Activated T-helper 17 cell treated with anti-CD3 and anti-CD28 coated beads, Interleukin-2, amount 50 U/mL, for 72 hours (primary cell): Measurements from ENCODE around the gene GPR65. TPM values are rescaled to one million over a fixed set of nuclear protein-coding genes. Genes with fewer than 3 reads are reported as not detected.

Experiments
- ATAC-seq: fragments of 150-1000 bp; cut with Tn5 transposase; replicated peaks from 2 replicates; pipeline ENCODE4 v1.10.0; 2021; ENCODE audit warnings: mild to moderate bottlenecking, moderate library complexity
- H3K27ac Mint-ChIP-seq: one replicate; pipeline ENCODE4 v1.8.0; 2022; ENCODE audit warnings: mixed read lengths
- H3K27me3 Mint-ChIP-seq: one replicate; pipeline ENCODE4 v1.8.0; 2022; ENCODE audit warnings: mixed read lengths
- H3K36me3 Mint-ChIP-seq: one replicate; pipeline ENCODE4 v1.8.0; 2022; ENCODE audit warnings: low read depth, mild to moderate bottlenecking, mixed read lengths
- H3K4me1 Mint-ChIP-seq: one replicate; pipeline ENCODE4 v1.8.0; 2022; ENCODE audit warnings: mixed read lengths
- H3K4me3 Mint-ChIP-seq: one replicate; pipeline ENCODE4 v1.8.0; 2022; ENCODE audit warnings: mild to moderate bottlenecking, mixed read lengths
- H3K9me3 Mint-ChIP-seq: one replicate; pipeline ENCODE4 v1.8.0; 2022; ENCODE audit warnings: mixed read lengths
- total RNA-seq, 2 donors: library from RNA; stranded (reverse); gene quantifications; one replicate each; pipeline ENCODE4 v1.2.3, GENCODE V29; 2022

Gene GPR65, protein sequence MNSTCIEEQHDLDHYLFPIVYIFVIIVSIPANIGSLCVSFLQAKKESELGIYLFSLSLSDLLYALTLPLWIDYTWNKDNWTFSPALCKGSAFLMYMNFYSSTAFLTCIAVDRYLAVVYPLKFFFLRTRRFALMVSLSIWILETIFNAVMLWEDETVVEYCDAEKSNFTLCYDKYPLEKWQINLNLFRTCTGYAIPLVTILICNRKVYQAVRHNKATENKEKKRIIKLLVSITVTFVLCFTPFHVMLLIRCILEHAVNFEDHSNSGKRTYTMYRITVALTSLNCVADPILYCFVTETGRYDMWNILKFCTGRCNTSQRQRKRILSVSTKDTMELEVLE
- 10 to 100 TPM; 15.0 to 33.9 TPM for total RNA-seq

DNA sequence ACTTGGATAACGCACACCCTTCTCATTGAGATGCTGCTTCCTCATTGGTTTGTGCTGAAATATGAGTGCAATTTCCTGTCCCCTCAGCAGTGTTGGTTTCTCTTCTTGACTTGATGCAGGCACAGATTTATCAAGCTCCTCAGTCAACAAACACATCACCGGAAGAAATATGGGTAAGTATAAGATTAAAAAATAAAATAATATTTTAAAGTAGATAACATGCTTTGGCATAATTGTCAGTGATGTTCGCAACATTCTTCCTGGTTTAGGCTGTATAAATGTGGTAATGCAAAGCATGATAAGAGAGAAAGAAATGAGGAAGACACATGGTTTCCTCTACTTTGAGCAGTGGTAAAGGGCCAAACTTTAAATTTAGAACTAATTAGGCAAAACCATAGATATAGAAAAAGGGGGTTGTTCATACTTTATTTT is at the start of gene GPR65:
TSS of gene GPR65 (plus strand) at position 86 of the 432 bp plus-strand sequence. CDS start 5,713 bp downstream, outside the sequence.
- Mint-ChIP-seq H3K36me3 (peaks cover 43% of the 10 kb centered on the region), H3K4me3 (peak within 1 kb of the TSS; percentile 89), H3K27me3 (no peaks in the 10 kb centered on the region), H3K9me3 (peaks cover 5% of the 10 kb centered on the region), H3K27ac (peak within 1 kb of the TSS; percentile 91), H3K4me1 (peaks cover 39% of the 10 kb centered on the region)
- ATAC-seq = peak; percentile 49

DNA sequence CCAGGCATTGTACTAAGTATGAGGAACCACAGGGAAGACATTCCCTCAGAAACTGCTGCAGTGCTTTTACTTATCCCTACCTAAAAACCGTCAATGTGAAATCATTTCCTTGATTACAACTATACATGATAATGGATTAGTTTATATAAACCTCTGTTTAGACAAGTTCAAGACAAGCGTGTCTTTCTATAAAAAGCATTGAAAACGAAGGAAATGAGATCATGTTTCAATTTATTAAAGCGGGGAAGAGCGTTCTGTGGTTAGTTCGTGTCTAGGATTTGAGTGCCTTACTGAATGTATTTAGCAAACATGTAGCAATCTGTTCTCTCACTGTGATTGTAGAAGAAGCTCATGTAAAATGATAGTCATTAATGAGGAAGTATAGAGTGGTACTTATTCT is 49.4 kb upstream of the GPR65 start:
- H3K36me3 Mint-ChIP-seq = peaks cover 52% of the 10 kb centered on the region

DNA sequence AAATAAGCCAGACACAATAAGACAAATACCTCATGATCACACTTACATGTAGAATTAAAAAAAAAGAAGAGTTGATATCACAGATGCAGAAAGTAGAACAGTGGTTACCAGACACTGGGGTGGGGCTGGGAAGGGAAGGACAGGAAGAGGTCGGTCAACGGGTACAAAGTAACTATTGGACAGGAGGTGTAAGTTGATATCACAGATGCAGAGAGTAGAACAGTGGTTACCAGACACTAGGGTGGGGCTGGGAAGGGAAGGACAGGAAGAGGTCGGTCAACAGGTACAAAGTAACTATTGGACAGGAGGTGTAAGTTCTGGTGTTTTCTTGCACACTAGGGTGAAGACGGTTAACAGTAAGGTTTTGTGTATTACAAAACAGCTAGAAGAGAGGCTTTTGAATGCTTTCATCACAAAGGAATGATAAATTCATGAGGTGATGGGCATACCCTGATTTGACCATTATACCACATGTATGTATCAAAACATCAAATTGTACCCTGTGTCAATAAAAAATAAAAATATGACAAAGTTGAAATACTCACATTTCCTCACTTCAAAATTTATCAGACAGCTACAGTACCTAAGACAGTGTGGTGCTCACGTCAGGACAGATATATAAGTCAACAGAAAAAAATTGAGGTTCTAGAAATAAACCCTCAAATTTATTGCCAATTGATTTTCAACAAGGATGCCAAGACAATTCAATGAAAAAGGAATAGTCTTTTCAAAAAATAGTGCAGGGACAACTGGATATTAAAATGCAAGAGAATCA is 44.7 kb upstream of the GPR65 start:
- peak; percentile 51 for ATAC-seq
- peaks cover 82% of the 10 kb centered on the region for H3K36me3 Mint-ChIP-seq

More for the DNA sequence above, 49.4 kb upstream of the GPR65 start:
- Mint-ChIP-seq H3K4me1 (peaks cover 32% of the 10 kb centered on the region), H3K27me3 (no peaks in the 10 kb centered on the region), H3K4me3 (peak overlapping the region; percentile 45), H3K27ac (peak overlapping the region; percentile 36), H3K9me3 (no peaks in the 10 kb centered on the region)
- ATAC-seq = no peak

DNA sequence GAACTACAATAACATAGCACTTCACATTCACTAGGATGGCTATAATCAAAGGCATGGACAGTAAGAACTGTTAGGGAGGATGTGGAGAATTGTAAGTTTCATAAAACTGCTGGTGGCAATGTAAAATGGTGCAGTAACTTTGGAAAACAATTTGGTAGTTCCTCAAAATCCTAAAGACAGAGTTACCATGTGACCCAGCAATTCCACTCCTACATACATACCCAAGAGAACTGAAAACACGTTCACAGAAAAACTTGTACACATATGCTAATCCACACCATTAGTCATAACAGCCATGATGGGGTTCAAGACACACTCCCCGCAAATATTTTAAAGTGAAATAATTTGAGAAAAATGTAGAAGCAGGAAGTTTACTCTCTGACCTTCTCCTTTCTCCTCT is 43.7 kb upstream of the GPR65 start:
- Mint-ChIP-seq H3K36me3 (peaks cover 83% of the 10 kb centered on the region), H3K4me1 (peaks cover 20% of the 10 kb centered on the region), H3K27ac (peak overlapping the region; percentile 58), H3K4me3 (no peak overlapping the region), H3K9me3 (no peaks in the 10 kb centered on the region), H3K27me3 (no peaks in the 10 kb centered on the region)
- ATAC-seq = no peak

More for the DNA sequence above, 44.7 kb upstream of the GPR65 start:
- Mint-ChIP-seq H3K4me1 (peaks cover 24% of the 10 kb centered on the region), H3K27ac (peak overlapping the region; percentile 58), H3K4me3 (peak overlapping the region; percentile 30), H3K9me3 (no peaks in the 10 kb centered on the region), H3K27me3 (no peaks in the 10 kb centered on the region)

DNA sequence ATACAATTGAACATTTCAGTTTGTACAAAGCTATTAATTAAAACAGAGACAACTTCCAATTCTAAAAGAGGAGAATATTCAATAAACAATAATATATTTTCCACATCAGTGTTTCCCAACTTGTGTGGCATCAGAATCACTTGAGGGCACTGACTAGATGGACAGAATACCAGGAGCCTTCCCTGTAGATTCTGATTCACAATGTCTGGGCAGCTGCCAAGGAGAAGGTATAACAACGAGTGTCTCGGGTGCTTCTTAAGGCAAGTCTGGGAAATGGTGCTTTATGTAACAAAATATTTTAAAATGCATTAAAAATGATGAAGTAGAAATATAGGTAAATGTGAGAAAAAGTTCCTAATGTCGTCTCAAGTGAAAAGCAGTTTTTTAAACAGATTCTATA is 38.1 kb upstream of the GPR65 start:
- no peak for ATAC-seq
- Mint-ChIP-seq H3K27me3 (no peaks in the 10 kb centered on the region), H3K36me3 (peaks cover 75% of the 10 kb centered on the region), H3K27ac (no peak overlapping the region), H3K4me1 (peaks cover 6% of the 10 kb centered on the region), H3K9me3 (no peaks in the 10 kb centered on the region), H3K4me3 (no peak overlapping the region)

DNA sequence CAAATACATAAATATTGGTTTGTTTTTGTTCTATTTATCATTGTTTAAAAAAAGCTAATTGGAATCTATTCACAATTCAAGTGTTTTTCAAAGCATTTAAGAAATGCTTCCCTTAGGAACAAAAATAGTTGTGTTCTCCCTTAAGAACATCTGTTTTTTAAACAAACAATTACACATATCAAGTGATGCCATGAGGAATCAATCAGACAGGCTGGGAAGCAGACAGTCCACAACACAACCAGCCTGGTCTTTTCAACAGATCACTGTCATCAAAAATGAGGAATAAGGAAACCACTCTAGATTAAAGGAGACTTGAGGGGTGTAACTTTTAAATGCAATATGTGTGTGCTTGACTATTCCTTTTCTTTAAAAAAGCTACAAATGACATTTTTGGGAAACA is 37.4 kb upstream of the GPR65 start:
- Mint-ChIP-seq H3K27ac (no peak overlapping the region), H3K9me3 (no peaks in the 10 kb centered on the region), H3K4me3 (no peak overlapping the region), H3K27me3 (no peaks in the 10 kb centered on the region), H3K36me3 (peaks cover 75% of the 10 kb centered on the region), H3K4me1 (peaks cover 4% of the 10 kb centered on the region)
- no peak for ATAC-seq

DNA sequence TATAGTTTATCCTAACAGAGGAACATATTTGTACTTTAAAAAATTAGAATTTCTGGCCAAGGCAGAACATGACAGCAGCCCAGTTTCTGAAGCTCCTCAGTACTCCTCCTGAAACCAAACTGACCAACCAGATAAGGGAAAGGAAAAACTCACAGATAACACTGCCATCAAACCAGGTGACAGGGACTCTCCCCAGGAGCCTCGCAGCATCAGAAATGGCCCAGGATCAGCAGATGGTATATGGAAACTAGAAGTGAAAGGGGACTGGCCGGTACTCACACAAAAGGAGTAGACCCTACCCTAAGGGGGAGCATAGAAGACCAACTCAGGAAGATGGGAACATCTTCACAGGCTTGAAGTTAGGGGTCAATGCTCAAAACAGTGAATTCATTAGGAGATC is 33.9 kb upstream of the GPR65 start:
- Mint-ChIP-seq H3K4me1 (no peaks in the 10 kb centered on the region), H3K4me3 (no peak overlapping the region)

DNA sequence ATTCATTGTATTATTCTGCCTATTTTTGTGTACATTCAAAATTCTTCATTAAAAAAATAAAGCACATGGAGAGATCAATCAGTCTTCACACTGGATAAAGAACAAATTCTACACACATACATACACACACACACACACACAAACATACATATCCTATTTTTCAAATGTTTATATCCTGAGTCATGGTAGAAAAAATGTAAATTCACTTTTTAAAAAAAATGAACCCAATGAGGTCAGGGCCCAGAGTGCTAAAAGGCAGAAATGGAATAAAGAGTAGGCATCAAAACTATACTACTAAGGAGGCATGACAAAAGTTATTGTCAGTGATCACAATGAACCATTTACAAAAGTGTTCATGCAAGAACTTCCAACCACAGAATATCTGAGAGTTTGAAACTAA is 29.3 kb upstream of the GPR65 start:
- H3K4me1 Mint-ChIP-seq = peaks cover 5% of the 10 kb centered on the region
- no peak overlapping the region for H3K4me3 Mint-ChIP-seq
- H3K27ac Mint-ChIP-seq = no peak overlapping the region
- H3K36me3 Mint-ChIP-seq = peaks cover 86% of the 10 kb centered on the region
- ATAC-seq = no peak
- no peaks in the 10 kb centered on the region for H3K9me3 Mint-ChIP-seq
- no peaks in the 10 kb centered on the region for H3K27me3 Mint-ChIP-seq

More for the DNA sequence above, 33.9 kb upstream of the GPR65 start:
- H3K36me3 Mint-ChIP-seq = peaks cover 83% of the 10 kb centered on the region
- H3K9me3 Mint-ChIP-seq = no peaks in the 10 kb centered on the region
- H3K27ac Mint-ChIP-seq = no peak overlapping the region
- H3K27me3 Mint-ChIP-seq = no peaks in the 10 kb centered on the region
- no peak for ATAC-seq

DNA sequence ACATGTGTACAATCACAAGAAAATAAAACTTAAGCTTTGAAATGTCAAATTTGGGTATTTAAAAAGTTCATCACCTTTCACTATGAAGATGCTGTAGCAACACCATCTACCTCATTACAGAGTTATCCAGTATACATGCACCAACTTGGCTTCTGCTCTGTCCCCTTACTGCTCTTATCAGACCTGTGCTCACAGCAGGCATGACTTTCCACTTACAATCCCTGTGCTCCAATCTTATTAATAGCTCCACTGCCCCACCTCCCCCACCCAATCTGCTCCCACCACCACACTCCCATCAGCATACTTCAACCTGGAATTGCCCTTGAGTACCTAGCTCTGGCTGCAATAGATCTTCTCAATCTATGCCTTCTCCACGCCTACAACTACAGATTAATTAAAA is 25.2 kb upstream of the GPR65 start:
- Mint-ChIP-seq H3K36me3 (peaks cover 85% of the 10 kb centered on the region), H3K27me3 (no peaks in the 10 kb centered on the region), H3K4me1 (peaks cover 5% of the 10 kb centered on the region), H3K9me3 (no peaks in the 10 kb centered on the region), H3K4me3 (no peak overlapping the region), H3K27ac (peak overlapping the region; percentile 43)
- no peak for ATAC-seq

DNA sequence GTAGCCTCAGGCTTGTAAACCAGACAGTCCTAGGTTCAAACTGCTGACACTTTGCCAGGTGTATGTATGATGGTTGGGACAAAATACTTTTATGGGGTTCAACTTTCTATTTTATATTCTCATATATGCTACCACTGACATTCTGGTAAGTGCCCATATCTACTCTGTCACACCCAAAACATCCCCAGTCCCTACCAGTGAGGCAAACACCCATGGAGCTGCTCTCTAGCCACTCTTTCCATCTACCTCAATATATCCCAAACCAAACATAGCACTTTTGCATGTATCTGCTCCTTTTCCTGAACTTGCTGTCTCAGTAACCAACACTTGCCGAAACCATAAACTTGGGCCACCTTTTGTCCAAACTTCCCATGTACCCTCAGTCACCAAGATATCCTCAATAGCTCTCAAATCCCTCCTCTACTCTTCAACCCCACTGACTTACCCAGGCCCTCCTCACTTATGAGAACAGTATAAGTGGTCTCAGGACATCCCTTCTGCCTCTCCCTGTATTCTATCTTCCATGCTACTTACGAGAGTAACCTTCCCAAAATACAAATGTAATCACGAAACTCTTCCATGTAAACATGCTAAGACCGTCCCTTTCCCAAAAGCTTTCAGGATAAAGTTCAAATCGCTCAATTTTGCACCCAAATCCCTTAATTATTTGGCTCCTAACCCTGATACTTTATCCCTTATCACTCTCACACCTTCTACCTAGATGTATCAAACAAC is 15.5 kb upstream of the GPR65 start:
- Mint-ChIP-seq H3K36me3 (peaks cover 43% of the 10 kb centered on the region), H3K9me3 (no peaks in the 10 kb centered on the region), H3K4me1 (peaks cover 34% of the 10 kb centered on the region), H3K27me3 (no peaks in the 10 kb centered on the region), H3K27ac (peak overlapping the region; percentile 2), H3K4me3 (no peak overlapping the region)
- no peak for ATAC-seq

DNA sequence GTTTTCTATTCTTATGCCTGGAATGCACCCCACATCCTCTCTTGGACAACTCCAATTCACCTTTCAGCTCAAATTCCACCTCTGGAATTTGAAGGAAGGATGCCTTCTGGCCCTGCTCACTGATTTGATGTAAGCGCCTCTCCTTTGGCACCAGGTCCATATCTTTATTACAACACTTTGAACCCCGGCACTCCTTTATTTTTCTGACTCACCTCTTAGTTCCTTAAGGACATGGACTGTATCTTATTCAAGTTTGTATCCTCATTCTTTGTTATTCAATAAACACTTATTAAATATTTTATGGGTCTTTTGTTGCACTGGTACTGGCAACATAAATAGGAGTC is 15.0 kb upstream of the GPR65 start:
- Mint-ChIP-seq H3K27me3 (no peaks in the 10 kb centered on the region), H3K36me3 (peaks cover 42% of the 10 kb centered on the region), H3K27ac (peak overlapping the region; percentile 2), H3K4me3 (no peak overlapping the region), H3K4me1 (peaks cover 40% of the 10 kb centered on the region), H3K9me3 (no peaks in the 10 kb centered on the region)
- ATAC-seq = no peak

DNA sequence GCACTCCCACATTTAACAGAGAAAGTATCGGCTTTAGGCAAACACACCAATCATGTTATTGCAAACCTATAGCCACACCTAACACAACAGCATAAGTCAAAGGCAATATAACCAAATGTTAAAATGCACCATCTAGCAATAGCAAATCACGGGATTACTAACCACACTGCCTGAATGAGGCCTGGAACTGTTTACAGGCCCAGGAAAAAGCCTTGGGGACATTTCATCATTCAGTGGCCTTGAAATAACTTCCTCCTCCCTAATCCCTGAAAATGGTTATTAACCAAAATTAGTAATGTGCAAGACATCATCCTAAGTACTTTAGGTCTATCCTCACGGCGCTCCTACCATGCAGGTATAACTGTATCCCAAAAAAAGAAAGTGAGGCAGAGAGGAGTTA is 14.3 kb upstream of the GPR65 start:
- H3K36me3 Mint-ChIP-seq = peaks cover 37% of the 10 kb centered on the region
- H3K4me3 Mint-ChIP-seq = peak overlapping the region; percentile 97
- H3K27me3 Mint-ChIP-seq = no peaks in the 10 kb centered on the region
- H3K4me1 Mint-ChIP-seq = peaks cover 44% of the 10 kb centered on the region
- no peaks in the 10 kb centered on the region for H3K9me3 Mint-ChIP-seq
- no peak overlapping the region for H3K27ac Mint-ChIP-seq
- ATAC-seq = no peak

DNA sequence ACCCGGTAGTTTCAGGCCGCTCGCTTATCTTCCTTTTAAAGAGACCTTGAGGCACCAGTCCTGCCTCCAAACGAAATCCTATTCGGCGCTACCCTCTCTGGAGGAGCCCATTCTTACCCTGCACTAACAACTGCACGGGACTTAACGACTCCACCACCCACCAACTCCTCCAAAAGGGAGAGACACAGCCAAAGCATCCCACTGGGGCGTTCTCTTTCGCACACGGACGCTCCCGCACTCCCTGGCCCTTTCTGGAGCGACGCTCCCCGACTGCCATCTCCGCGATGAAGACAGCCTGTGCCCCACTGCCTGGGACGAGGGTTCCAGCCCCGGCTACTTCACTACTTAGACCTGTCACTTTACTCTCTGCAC is 12.6 kb upstream of the GPR65 start:
- H3K4me1 Mint-ChIP-seq = peaks cover 40% of the 10 kb centered on the region
- peak overlapping the region; percentile 97 for H3K27ac Mint-ChIP-seq

DNA sequence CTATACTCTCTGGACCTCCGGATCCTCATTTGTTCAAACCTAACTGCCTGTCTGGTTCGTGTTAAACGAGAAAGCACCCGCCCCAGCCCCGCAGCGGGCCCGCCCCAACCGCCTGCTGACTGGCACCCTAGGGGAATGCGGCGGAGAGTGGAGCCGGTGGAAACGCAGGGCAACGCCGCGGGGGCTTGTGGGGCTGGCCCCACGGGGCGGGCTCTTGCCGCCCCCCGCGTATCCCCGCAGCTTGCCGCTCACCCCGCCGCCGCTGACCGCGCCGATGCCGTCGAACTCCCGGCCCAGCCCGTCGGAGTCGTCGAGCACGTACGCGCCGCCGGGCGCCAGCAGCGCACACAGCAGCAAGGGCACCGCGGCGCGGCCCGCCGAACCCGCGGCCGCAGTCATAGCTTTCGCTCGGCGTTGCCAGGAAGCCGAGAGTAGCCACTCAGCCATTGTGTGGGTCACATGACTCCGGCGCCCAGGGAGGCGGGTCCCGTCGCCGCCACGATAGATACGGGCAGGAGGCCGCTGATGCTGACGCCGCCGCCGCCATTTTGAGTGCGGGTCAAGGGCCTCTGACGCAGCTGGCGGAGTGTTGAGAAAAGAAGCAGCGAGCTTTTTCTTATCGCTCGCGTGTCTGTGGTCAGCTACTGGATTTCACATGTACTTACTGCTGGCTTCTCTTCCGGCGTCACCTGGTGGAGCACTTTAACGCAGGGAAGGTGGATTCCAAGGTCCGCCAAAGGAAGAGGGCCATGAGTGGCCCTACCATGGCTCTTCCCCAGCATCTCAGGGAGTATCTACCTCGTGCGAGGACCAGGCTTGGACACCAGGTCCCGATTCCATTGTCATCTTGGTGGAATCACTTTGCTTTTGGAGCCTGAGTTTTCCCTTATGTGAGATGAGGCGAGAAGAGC is 12.0 kb upstream of the GPR65 start, which contains the start of gene GALC:
TSS of gene GALC (minus strand) at position 465 of the 911 bp plus-strand sequence. CDS start at position 447, 18 bp downstream.
- H3K4me1 Mint-ChIP-seq = peaks cover 40% of the 10 kb centered on the region
- no peaks in the 10 kb centered on the region for H3K9me3 Mint-ChIP-seq
- H3K4me3 Mint-ChIP-seq = peak within 1 kb of the TSS; percentile 97
- peak within 1 kb of the TSS; percentile 97 for H3K27ac Mint-ChIP-seq
- peak; percentile 81 for ATAC-seq
- peaks cover 18% of the 10 kb centered on the region for H3K36me3 Mint-ChIP-seq
- no peaks in the 10 kb centered on the region for H3K27me3 Mint-ChIP-seq

More for the DNA sequence above, 12.6 kb upstream of the GPR65 start:
- H3K36me3 Mint-ChIP-seq = peaks cover 21% of the 10 kb centered on the region
- peak; percentile 5 for ATAC-seq
- peak overlapping the region; percentile 97 for H3K4me3 Mint-ChIP-seq
- no peaks in the 10 kb centered on the region for H3K27me3 Mint-ChIP-seq
- no peaks in the 10 kb centered on the region for H3K9me3 Mint-ChIP-seq
